Osteoblast (primary cell): ENCODE data around the gene MEP1B. TPM values are rescaled to one million over a fixed set of nuclear protein-coding genes. Genes with fewer than 3 reads are reported as not detected.

Experiments used
- DNase-seq: peaks from one replicate; pipeline ENCODE4 v3.0.0; 2011; ENCODE audit warnings: low spot score, mixed read lengths; ENCODE audit not compliant: insufficient read length; ENCODE audit errors: missing footprints
- H2AFZ ChIP-seq: 2 replicates; pipeline ENCODE4 v1.6.0; 2011; ENCODE audit warnings: mild to moderate bottlenecking, low read length
- H3K27ac ChIP-seq: 2 replicates; pipeline ENCODE4 v1.5.1; 2011; ENCODE audit warnings: mild to moderate bottlenecking, low read depth, low read length, moderate library complexity
- H3K27me3 ChIP-seq: 2 replicates; pipeline ENCODE4 v1.6.0; 2012; ENCODE audit warnings: mild to moderate bottlenecking, control low read depth, inconsistent platforms, low read length, moderate library complexity; ENCODE audit not compliant: insufficient read depth
- H3K36me3 ChIP-seq: 2 replicates; pipeline ENCODE4 v1.5.1; 2011; ENCODE audit warnings: mild to moderate bottlenecking, low read length, control low read depth, moderate library complexity; ENCODE audit not compliant: insufficient read depth
- H3K4me1 ChIP-seq: 2 replicates; pipeline ENCODE4 v1.5.1; 2011; ENCODE audit warnings: mild to moderate bottlenecking, low read length, control low read depth, moderate library complexity; ENCODE audit not compliant: insufficient read depth
- H3K4me2 ChIP-seq: 2 replicates; pipeline ENCODE4 v1.6.0; 2011; ENCODE audit warnings: mild to moderate bottlenecking, low read length; ENCODE audit not compliant: insufficient read depth
- H3K4me3 ChIP-seq: fragments of 200-600 bp; sonication (generic); 3 replicates; pipeline ENCODE4 v1.5.1; 2012; ENCODE audit warnings: mild to moderate bottlenecking, low read length, inconsistent platforms; ENCODE audit not compliant: insufficient read depth
- H3K79me2 ChIP-seq: 2 replicates; pipeline ENCODE4 v1.6.0; 2012; ENCODE audit warnings: mild to moderate bottlenecking, low read length, control low read depth, inconsistent platforms; ENCODE audit not compliant: insufficient read depth
- H3K9me3 ChIP-seq: 2 replicates; pipeline ENCODE4 v1.5.1; 2011; ENCODE audit warnings: low read depth, low read length, control low read depth
- H4K20me1 ChIP-seq: 2 replicates; pipeline ENCODE4 v1.6.0; 2012; ENCODE audit warnings: mild to moderate bottlenecking, low read length, control low read depth; ENCODE audit not compliant: insufficient read depth
- CTCF ChIP-seq: IDR thresholded peaks from 2 replicates; pipeline ENCODE4 v1.5.1; 2011; ENCODE audit warnings: mild to moderate bottlenecking, low read depth, low read length, moderate library complexity; ENCODE audit errors: extremely low read depth
- total RNA-seq: library from RNA; depleted of rRNA; stranded (reverse); fragments of >200 nt; gene quantifications from 2 replicates; pipeline ENCODE4 v1.2.3, GENCODE V29; 2012

Gene MEP1B
- total RNA-seq: not detected in 2 replicates

GRCh38 chr18:32189790-32190189 lies at the start of gene MEP1B:
Gene MEP1B, plus strand, starts transcription at chr18:32190039. Its CDS starts 32 bp downstream, at chr18:32190071.
- Histone ChIP-seq H3K4me3 (no peak within 1 kb of the TSS), H4K20me1 (no peaks in the 10 kb centered on the region), H3K9me3 (no peaks in the 10 kb centered on the region), H3K79me2 (no peaks in the 10 kb centered on the region), H3K4me2 (no peak within 1 kb of the TSS), H3K27ac (no peak within 1 kb of the TSS), H3K4me1 (no peaks in the 10 kb centered on the region), H2AFZ (no peak within 1 kb of the TSS), H3K27me3 (no peaks in the 10 kb centered on the region), H3K36me3 (no peaks in the 10 kb centered on the region)
- no peak for TF ChIP-seq CTCF
- DNase-seq: no peak

- Histone ChIP-seq H3K27me3 (no peaks in the 10 kb centered on the region), H3K27ac (no peak overlapping the region), H3K4me2 (no peak overlapping the region), H2AFZ (no peak overlapping the region), H3K9me3 (no peaks in the 10 kb centered on the region), H3K4me1 (no peaks in the 10 kb centered on the region), H3K79me2 (no peaks in the 10 kb centered on the region), H3K36me3 (no peaks in the 10 kb centered on the region), H3K4me3 (no peak overlapping the region), H4K20me1 (no peaks in the 10 kb centered on the region)
- TF ChIP-seq CTCF: no peak
- no peak for DNase-seq
Measured at GRCh38 chr18:32148185-32148870, 41.5 kb upstream of the MEP1B start.

- Histone ChIP-seq H3K27ac (no peak overlapping the region), H3K4me3 (no peak overlapping the region), H3K79me2 (no peaks in the 10 kb centered on the region), H4K20me1 (no peaks in the 10 kb centered on the region), H3K4me2 (no peak overlapping the region), H3K27me3 (no peaks in the 10 kb centered on the region), H3K9me3 (no peaks in the 10 kb centered on the region), H2AFZ (no peak overlapping the region), H3K36me3 (no peaks in the 10 kb centered on the region), H3K4me1 (no peaks in the 10 kb centered on the region)
- no peak for TF ChIP-seq CTCF
- DNase-seq: no peak
Measured at GRCh38 chr18:32152705-32153448, 37.0 kb upstream of the MEP1B start.

- Histone ChIP-seq H3K27ac (no peak overlapping the region), H3K9me3 (no peaks in the 10 kb centered on the region), H3K4me1 (peaks cover 4% of the 10 kb centered on the region), H3K27me3 (no peaks in the 10 kb centered on the region), H3K79me2 (no peaks in the 10 kb centered on the region), H2AFZ (no peak overlapping the region), H3K4me2 (no peak overlapping the region), H3K4me3 (no peak overlapping the region), H4K20me1 (no peaks in the 10 kb centered on the region), H3K36me3 (no peaks in the 10 kb centered on the region)
- no peak for TF ChIP-seq CTCF
- DNase-seq: no peak
Measured at GRCh38 chr18:32156855-32157254, 33.0 kb upstream of the MEP1B start.
